Ectodermal cell (in vitro differentiated cells): ENCODE results near the gene PYURF. TPM values are rescaled to one million over a fixed set of nuclear protein-coding genes. Genes with fewer than 3 reads are reported as not detected.
"Not testable (repeated sequence)": the region's sequence is repeated elsewhere in the genome, so short reads cannot be mapped to it uniquely, and the experiment has no call there.

Source experiments
- H3K27ac ChIP-seq: 2 replicates; pipeline ENCODE4 v1.7.0; 2013; ENCODE audit warnings: mild to moderate bottlenecking, low read depth, low read length; ENCODE audit not compliant: insufficient read depth, poor library complexity, severe bottlenecking
- H3K27me3 ChIP-seq: 2 replicates; pipeline ENCODE4 v1.7.0; 2013; ENCODE audit warnings: mild to moderate bottlenecking, low read length; ENCODE audit not compliant: insufficient read depth, control insufficient read depth, poor library complexity, severe bottlenecking
- H3K36me3 ChIP-seq: one replicate; pipeline ENCODE4 v1.7.0; 2013; ENCODE audit warnings: low read length; ENCODE audit not compliant: control insufficient read depth, insufficient read depth
- H3K4me1 ChIP-seq: one replicate; pipeline ENCODE4 v1.7.0; 2013; ENCODE audit warnings: low read length; ENCODE audit not compliant: control insufficient read depth, insufficient read depth
- H3K4me3 ChIP-seq: 2 replicates; pipeline ENCODE4 v1.7.0; 2013; ENCODE audit warnings: low read depth, low read length, control low read depth; ENCODE audit not compliant: insufficient read depth
- H3K9me3 ChIP-seq: 2 replicates; pipeline ENCODE4 v1.7.0; 2013; ENCODE audit warnings: mild to moderate bottlenecking, low read length, moderate library complexity; ENCODE audit not compliant: control insufficient read depth
- WGBS, 2 experiments: methylation state at CpG; one replicate each; pipeline ENCODE4 v1.1.7; 2013; ENCODE audit warnings: missing lambda C conversion rate in 2 of 2; 5-methylcytosine and 5-hydroxymethylcytosine counted together
- polyA plus RNA-seq, 4 experiments: library from polyadenylated mRNA; stranded (reverse); fragments of 50-300 nt; gene quantifications; one replicate each; pipeline ENCODE4 v1.2.3, GENCODE V29; 2013

Gene PYURF, protein sequence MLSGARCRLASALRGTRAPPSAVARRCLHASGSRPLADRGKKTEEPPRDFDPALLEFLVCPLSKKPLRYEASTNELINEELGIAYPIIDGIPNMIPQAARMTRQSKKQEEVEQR
- 74.2 TPM for polyA plus RNA-seq (2013, experiment 1 of 4)
- 68.2 TPM for polyA plus RNA-seq (2013, experiment 2 of 4)
- polyA plus RNA-seq (2013, experiment 3 of 4) = 80.2 TPM
- polyA plus RNA-seq (2013, experiment 4 of 4) = 85.8 TPM

- Histone ChIP-seq H3K4me1 (no peaks in the 10 kb centered on the region), H3K9me3 (no peaks in the 10 kb centered on the region), H3K27ac (peak within 1 kb of the TSS; percentile 50), H3K4me3 (peak within 1 kb of the TSS; percentile 98), H3K36me3 (no peaks in the 10 kb centered on the region), H3K27me3 (no peaks in the 10 kb centered on the region)
- 1% methylated on average over 67 to 68 of the region's 68 CpGs for WGBS, 2 experiments
Measured at GRCh38 chr4:88523325-88524129, at the start of gene PYURF. TSS of gene PYURF (minus strand) at chr4:88523776. CDS start at chr4:88523700, 76 bp downstream.

- H3K4me1 ChIP-seq = no peaks in the 10 kb centered on the region
Measured at GRCh38 chr4:88570001-88570400, 46.4 kb upstream of the PYURF start.

DNA sequence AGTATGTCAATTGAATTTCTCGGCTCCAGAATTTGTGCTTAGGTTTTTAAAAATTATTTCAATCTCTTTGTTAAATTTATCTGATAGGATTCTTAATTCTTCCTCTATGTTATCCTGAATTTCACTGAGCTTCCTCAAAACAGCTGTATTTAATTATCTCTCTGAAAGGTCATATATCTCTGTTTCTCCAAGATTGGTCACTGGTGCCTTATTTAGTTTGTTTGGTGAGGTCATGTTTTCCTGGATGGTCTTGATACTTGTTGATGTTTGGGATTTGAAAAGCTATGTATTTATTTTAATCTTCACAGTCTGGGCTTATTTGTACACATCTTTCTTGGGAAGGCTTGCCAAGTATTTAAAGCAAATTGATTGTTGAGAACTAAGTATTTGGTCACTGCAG, 44.0 kb upstream of the PYURF start:
- Histone ChIP-seq H3K36me3 (no peaks in the 10 kb centered on the region), H3K27me3 (no peaks in the 10 kb centered on the region), H3K4me1 (no peaks in the 10 kb centered on the region), H3K27ac (no peak overlapping the region), H3K9me3 (no peaks in the 10 kb centered on the region), H3K4me3 (no peak overlapping the region)
- 100% methylated on average over 1 of the region's 1 CpG; no CpG with 5 or more reads in 1 of the 2 experiments for WGBS, 2 experiments

More at GRCh38 chr4:88570001-88570400, 46.4 kb upstream of the PYURF start:
- Histone ChIP-seq H3K9me3 (no peaks in the 10 kb centered on the region), H3K27me3 (no peaks in the 10 kb centered on the region), H3K27ac (no peak overlapping the region), H3K4me3 (no peak overlapping the region), H3K36me3 (no peaks in the 10 kb centered on the region)

DNA sequence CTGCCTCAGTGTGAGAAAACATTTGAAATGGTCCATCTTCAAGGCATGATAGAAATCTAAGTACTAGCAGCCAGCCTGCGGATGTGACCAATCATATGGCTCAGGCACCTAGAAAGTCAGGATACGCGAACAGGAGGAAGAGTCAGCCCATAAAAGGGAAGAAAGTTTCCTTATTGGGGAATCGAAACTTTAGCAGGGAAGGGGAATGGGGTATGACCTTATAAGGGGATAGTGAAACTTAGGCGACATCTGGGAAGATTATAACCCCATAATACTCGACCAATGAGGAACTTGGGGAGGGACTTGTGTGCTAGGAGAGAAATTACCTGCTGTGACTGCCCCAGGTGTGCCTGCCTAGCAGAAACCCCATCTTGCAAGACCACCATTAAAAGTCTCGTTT, 26.2 kb upstream of the PYURF start:
- Histone ChIP-seq H3K4me3 (no peak overlapping the region), H3K9me3 (no peaks in the 10 kb centered on the region), H3K4me1 (no peaks in the 10 kb centered on the region), H3K27me3 (no peaks in the 10 kb centered on the region), H3K36me3 (no peaks in the 10 kb centered on the region), H3K27ac (no peak overlapping the region)
- WGBS, 2 experiments = 89 to 96% methylated on average over 7 of the region's 7 CpGs

GRCh38 chr4:88539322-88540068, 15.9 kb upstream of the PYURF start:
- 55% methylated on average over 9 of the region's 9 CpGs for WGBS, 2 experiments
- H3K4me1 ChIP-seq, H3K27ac ChIP-seq, H3K9me3 ChIP-seq, H3K27me3 ChIP-seq, H3K36me3 ChIP-seq, H3K4me3 ChIP-seq: not testable (repeated sequence)

DNA sequence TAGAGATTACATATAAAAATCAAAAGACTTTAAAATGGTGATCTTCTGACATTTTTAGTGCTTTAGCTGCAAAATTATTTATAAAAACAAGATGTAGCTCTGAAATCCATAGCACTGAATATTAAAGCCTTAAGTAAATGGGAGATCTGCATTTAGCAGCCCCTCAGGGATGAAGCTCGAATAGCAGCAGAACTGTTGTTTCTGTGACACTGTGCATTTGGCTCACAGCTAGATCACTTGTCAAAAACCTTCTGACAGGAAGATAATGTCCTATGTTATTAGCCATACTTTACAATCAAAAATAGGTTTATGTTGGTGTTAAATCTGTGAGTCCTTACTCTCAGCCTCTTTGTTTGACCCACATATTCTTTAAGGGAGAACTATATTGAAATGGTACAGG, 14.1 kb upstream of the PYURF start:
- 89% methylated on average over 1 of the region's 1 CpG for WGBS, 2 experiments
- no peak overlapping the region for H3K27ac ChIP-seq
- H3K4me3 ChIP-seq = no peak overlapping the region
- no peaks in the 10 kb centered on the region for H3K4me1 ChIP-seq
- H3K36me3 ChIP-seq = no peaks in the 10 kb centered on the region
- no peaks in the 10 kb centered on the region for H3K9me3 ChIP-seq
- no peaks in the 10 kb centered on the region for H3K27me3 ChIP-seq

DNA sequence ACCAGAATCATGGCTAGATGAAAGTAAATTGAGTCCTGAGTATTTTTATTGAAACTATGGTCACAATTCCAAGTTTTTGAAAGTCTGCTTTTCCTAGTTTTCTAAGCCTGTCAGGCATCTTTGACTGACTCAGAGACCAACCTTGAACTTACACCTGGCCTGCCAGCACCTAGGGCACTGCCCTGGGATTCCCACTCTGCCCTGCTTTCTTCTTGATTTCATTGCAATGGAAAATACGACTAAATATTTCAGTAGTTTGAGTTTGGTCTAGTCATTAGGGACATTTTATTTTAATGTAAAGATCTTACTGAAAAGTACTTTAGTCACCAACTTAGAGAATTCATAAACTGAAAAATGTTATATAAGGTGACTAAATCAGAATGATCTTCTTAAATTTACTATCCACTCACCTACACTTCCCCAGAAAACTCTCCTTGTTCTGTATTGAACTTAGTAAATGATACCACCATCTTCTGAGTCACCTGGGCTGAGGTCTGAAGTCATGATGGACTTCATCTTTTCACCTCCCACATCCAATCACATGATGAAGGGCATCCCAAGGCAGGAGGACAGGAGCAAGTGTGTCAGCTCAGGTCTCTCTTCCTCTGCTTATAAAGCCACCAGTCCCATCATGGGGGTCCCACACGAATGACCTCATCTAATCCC, 11.6 kb upstream of the PYURF start:
- 85 to 90% methylated on average over 1 to 2 of the region's 2 CpGs for WGBS, 2 experiments
- Histone ChIP-seq H3K27ac (no peak overlapping the region), H3K4me1 (no peaks in the 10 kb centered on the region), H3K36me3 (no peaks in the 10 kb centered on the region), H3K4me3 (no peak overlapping the region), H3K9me3 (no peaks in the 10 kb centered on the region), H3K27me3 (no peaks in the 10 kb centered on the region)

DNA sequence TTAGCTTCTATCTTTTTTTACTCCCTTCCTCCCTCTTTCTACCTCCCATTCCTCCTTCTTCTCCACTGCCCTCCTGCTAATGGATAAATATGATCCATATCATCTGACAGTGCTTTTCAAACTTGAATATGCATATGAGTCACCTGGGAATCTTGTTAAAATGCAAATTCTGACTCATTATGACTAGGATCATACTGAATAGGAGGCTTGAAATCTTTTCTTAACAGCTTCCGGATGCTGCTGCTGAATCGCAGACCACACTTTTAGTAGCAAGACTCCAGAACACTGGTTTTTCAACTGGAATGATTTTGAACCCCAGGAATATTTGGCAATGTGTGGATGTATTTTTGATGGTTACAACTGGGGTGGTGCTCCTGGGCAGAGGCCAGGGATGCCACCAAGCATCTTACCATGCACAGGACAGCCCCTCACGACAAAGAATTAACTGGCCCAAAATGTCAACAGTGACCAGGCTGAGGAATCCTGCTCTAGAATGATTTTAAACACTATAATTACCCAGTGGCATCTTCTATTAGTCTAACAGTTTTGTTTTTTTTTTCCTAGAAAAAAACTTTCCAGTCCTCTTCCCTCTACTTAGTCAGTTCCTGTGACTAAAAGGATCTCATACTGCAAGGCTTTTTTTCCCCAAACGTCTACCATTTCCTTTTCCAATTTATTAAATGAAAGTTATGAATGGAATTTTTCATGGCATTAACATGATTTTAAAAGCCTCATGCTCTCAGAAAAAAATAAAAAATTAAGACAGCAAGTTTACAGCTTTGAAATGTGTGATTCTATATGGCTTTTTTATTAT, 10.6 kb upstream of the PYURF start:
- H3K9me3 ChIP-seq = no peaks in the 10 kb centered on the region
- H3K36me3 ChIP-seq = no peaks in the 10 kb centered on the region
- no peaks in the 10 kb centered on the region for H3K4me1 ChIP-seq
- WGBS, 2 experiments = 53 to 63% methylated on average over 3 of the region's 4 CpGs
- H3K27me3 ChIP-seq = no peaks in the 10 kb centered on the region
- H3K27ac ChIP-seq = no peak overlapping the region
- H3K4me3 ChIP-seq = no peak overlapping the region

DNA sequence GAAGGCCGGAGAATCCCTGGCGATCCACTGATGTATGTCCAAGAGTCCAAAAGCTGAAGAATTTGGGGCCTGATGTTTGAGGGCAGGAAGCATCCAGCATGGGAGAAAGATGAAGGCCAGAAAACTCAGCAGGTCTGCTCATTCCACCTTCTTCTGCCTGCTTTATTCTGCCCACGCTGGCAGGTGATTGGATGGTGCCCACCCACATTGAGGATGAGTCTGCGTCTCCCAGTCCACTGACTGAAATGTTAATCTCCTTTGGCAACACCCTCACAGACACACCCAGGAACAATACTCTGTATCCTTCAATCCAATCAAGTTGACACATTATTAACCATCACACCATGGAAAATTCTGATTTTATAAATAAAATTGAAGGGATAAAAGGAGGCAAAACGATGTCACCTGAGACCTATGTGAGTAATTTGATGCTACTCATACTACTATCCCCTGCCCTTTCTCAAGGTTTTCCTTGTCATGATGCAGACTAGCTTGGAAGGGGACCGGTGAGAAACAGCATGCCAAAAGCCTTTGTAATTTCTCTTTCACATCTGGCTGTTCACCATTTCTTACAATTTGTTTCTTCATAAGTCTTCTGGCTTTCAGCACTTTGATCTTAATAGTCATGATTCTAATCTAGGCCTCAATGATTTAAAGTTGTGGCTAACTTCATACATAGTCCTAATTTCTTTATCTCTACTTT, 9.7 kb upstream of the PYURF start:
- WGBS, 2 experiments = 56 to 66% methylated on average over 6 of the region's 6 CpGs
- H3K27ac ChIP-seq = no peak overlapping the region
- H3K9me3 ChIP-seq = no peaks in the 10 kb centered on the region
- no peaks in the 10 kb centered on the region for H3K27me3 ChIP-seq
- H3K4me1 ChIP-seq = no peaks in the 10 kb centered on the region
- no peak overlapping the region for H3K4me3 ChIP-seq
- H3K36me3 ChIP-seq = no peaks in the 10 kb centered on the region
